Pons (tissue), 1 donor: ENCODE data around the gene LRRK1.
"Not testable (repeated sequence)": the region's sequence is repeated elsewhere in the genome, so short reads cannot be mapped to it uniquely, and the experiment has no call there.

Experiments
- DNase-seq: peaks from one replicate; pipeline ENCODE4 v3.0.0-alpha.2; 2016; ENCODE audit warnings: low spot score

LRRK1 gene

DNA sequence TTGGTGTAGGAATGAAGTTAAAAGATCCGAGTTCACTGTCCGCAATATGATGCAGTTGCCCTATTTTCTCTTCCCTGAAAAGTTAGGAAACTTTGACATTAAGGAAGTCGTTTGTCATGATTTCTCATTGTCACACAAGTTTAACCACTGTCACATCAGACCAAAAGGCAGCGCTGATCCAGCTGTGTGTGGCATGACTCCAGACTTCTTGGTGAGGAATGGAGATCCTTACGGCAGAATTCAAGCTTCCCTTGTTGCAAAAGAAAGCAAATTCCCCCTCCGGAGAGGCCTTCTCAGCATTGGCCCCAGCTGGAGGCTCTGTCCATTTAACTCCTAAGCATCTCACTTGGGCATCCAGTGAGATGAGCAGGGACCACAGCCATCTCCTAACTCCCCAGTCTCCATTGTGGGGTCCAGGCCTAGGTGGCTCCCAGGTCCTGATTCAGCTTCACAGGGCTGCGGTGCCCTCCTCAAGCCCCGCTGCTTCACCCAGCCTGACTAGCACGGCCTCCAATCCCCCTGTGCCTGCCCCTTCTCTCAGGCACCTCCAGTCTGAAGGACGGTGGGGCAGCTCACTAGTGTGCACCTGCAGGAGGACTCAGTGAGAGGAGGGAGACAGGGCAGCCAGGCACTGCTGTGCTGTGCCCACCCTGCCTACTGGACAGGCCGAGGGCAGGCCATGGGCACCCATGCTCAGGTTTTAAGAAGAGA is 173.2 kb downstream of the LRRK1 start:
- DNase-seq, result no peak

DNA sequence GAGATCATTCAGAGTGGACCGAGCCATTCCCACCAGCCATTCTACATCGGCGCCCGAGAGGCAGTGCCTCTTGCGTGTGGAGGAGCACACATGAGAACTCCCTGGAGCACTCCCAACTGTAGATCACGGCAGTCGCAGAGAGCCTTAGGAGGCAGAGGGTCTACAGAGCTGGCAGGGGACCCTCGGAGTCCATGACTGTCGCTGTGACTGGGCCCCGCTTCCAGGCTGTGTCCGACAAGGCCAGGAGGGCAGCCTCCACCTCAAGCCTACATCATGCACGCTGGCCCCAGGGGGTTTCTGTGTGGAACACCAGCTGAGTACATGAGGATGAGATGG is 173.7 kb downstream of the LRRK1 start:
- no peak for DNase-seq

GRCh38 chr15:101093958-101094357 is 174.8 kb downstream of the LRRK1 start:
- no peak for DNase-seq

DNA sequence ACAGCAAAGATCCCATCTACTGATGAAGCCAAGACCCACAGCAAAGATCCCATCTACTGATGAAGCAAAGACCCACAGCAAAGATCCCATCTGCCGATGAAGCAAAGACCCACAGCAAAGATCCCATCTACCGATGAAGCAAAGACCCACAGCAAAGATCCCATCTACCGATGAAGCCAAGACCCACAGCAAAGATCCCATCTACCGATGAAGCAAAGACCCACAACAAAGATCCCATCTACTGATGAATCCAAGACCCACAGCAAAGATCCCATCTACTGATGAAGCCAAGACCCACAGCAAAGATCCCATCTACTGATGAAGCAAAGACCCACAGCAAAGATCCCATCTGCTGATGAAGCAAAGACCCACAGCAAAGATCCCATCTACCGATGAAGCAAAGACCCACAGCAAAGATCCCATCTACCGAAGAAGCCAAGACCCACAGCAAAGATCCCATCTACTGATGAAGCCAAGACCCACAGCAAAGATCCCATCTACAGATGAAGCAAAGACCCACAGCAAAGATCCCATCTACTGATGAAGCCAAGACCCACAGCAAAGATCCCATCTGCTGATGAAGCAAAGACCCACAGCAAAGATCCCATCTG is 176.7 kb downstream of the LRRK1 start:
- DNase-seq, result not testable (repeated sequence)

- no peak for DNase-seq
Measured at GRCh38 chr15:101097111-101097510, 178.0 kb downstream of the LRRK1 start.

DNA sequence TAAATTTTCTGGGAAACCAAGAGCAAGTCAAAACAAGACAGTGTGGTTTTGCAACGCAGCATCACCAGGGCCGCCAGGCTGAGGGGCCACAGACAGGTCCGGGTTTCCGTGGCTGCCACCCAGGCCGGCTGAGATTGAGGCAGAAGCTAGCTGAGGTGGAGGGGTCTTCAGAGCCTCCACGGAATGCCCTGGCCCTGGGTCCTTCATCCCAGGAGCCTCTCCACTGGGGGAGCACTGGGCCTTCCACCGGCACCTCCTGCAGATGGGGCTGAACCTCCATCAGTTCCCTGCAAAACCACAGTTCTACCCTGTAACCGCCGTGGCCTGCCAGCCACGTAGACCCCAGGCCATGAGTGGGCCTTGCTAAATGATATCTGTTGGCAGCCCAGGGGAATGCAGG is 180.0 kb downstream of the LRRK1 start:
- DNase-seq, result no peak

DNA sequence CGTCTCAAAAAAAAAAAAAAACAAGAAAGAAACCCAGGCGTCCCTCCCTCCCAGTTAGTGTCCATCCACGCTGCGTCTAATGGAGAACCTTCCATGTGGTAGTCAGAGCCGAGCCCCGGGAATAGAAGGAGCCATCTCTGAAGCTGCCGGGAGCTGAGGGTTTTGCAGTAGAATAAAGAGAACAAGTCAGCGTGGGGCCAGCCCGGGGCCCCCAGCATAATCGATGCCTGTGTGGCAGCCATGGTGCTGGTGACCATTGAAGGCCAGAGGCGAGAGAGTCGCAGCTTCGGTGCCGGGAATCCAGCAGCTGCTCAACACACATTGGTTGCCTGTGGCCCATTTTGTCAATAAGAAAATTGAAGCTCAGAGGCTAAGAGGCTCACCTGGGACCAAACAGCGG is 181.0 kb downstream of the LRRK1 start:
- DNase-seq, result no peak

DNA sequence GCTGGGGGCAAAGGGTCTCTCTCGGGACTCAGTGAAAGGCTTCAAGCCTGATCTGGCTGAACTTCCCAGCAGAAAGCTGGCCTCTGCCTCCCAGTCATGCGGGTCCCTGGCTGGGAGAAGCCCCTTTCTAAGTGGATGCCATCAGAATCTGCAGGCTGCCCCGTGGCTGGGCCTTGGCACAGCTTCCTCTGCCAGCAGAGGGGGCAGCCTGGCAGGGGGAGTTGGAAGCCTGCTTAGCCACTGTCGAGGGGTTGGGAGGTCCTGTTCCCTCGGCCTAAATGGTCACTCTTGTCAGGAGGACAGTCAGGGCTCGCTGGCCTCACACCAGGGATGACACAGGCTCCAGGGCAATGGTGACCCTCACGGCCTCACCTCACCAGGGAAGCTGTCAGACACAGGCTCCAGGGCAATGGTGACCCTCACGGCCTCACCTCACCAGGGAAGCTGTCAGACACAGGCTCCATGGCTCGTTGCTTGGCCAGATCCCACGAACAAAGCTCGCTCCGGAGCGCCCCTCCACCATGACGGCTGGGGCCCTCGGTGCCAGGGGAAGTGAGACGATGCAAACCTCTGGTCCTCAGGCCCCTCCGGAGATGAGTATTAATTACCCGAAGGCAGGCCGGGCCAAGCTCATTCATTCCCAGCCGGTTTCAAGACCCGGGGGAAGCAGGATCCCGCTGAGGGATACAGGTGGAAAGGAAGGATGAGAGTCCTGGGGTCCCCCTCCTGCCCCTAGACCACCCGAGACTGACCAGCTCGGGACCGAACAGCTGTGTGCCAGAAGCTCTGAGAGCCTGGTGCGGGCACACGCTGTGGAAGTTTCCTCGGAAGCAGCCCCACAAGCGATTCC is 181.7 kb downstream of the LRRK1 start:
- no peak for DNase-seq

DNA sequence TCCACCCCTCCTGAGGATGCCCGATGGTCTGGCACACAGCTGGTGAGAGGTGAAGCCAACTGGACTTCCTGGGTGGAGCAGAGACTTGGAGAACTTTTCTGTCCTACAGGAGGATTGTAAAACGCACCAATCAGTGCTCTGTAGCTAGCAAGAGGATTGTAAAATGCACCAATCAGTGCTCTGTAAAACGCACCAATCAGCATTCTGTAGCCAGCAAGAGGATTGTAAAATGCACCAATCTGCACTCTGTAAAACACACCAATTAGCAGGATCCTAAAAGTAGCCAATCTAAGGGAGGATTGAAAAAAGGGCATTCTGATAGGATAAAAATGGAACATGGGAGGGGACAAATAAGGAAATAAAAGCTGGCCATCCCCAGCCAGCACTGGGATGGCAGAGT is 182.5 kb downstream of the LRRK1 start:
- no peak for DNase-seq

DNA sequence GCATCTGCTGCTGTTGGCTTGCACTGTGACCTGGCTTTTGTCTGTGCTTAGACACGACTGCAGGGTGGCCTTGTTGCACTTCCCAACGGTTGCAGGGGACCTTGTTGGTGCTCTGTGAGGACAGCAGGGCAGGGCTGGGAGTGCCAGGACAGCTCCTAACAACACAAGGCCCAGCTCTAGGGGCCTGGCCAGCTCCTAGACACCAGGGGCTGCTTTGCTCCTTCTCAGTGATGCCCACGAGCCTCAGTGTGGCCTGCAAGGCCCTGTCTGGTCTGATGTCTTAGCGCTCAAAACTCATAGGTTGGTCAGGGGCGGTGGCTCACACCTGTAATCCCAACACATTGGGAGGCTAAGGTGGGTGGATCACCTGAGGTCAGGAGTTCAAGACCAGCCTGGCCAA is 183.6 kb downstream of the LRRK1 start:
- DNase-seq, result no peak

DNA sequence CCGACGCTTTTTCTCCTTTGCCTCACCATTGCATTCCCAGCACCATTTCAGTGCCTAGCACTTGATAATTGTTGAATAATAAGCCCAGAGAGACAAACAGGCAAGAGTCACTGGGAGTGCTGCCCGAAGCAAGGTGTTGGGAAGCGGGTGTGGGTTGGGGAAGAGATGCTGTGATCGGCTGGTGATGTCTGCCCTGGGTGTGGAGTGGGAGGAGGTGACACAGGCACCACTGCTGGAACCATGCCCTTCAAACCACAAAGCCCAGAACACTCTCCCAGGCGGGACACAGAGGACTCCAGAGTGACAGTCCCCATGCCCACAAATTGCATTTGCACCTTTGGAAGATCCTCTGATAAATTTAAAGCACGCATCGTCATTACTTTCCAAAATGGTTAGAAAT is 184.4 kb downstream of the LRRK1 start:
- no peak for DNase-seq

GRCh38 chr15:101104141-101104540 is 185.0 kb downstream of the LRRK1 start:
- no peak for DNase-seq

- DNase-seq, result no peak
Measured at GRCh38 chr15:101105059-101105891, 186.1 kb downstream of the LRRK1 start.

GRCh38 chr15:101107101-101107500 is 187.9 kb downstream of the LRRK1 start:
- no peak for DNase-seq

DNA sequence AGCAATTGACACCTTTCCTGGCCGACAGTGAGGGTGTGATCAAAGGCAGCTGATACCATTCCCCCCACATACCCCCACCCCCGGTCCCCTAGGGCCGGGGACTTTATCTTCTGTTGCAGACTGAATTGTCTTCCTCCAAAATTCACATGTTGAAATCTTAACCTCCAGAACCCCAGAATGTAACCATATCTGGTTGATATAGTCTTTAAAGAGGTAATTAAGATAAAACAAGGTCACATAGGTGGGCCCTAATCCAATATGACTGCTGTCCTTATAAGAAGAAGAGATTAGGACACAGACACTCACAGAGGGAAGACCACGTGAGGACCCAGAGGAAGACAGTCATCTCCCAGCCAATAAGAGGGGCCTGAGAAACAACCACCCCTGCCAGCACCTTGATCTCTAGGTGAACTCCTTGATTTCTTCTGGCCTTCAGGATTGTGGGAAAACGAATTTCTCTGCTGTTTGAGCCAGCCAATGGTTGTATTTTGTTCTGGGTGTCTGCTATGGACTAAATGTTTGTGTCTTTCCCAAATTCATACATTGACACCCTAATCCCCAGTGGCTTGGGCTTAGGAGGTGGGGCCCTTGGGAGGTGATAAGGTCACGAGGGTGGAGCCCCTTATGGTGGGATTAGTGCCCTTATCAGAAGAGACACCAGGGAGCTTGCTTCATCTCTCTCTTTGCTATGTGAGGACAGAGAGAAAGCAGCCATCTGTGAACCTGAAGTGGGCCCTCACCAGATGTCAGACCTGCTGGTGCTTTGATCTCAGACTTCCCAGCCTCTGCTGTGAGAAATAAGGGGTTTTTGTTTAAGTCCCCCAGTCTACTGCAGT is 188.7 kb downstream of the LRRK1 start:
- DNase-seq, result no peak

- DNase-seq, result no peak
Measured at GRCh38 chr15:101108461-101108775, 189.3 kb downstream of the LRRK1 start.

GRCh38 chr15:101108791-101109190 is 189.6 kb downstream of the LRRK1 start:
- DNase-seq, result no peak

DNA sequence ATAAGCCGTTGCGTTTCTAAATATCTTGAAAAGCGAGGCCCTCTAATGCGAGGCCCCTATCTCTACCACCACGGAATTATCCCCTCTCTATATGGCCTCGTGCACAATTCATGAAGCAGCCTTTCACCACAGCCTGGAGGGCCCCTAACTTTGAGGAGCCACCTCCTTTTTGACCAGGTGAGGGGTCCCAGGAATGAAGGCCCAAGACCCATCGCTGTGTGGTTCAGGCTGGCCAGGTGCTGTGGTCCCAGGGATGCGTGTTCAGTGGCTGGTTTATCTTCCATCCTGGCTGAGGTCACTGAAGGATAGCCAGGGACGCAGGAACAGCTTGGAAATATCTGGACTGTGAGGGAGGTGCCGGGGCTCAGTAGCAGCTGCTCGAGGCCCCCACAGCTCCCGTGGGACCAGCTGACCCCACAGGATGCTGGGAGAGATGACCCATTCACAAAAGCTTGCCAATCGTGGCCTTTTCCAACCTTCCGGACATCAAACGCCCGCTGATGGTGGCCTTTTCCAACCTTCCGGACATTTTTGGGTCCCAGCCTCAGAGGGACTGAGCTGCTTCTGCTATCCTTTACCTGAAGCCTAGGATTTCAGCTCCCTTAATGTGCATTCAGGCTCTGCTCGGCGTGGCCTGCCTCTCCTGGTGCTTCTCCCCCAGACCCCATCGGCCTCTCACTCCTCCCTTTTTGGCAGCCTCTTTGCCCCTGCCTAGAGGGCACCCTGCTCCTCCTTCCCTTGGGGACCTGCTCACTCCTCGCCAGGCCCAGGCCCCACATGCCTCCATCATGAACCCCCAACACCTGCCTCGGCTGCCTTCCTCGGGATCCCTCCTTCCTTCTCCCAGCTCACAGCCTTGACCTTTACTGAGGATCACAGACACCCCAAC is 191.8 kb downstream of the LRRK1 start:
- no peak for DNase-seq

DNA sequence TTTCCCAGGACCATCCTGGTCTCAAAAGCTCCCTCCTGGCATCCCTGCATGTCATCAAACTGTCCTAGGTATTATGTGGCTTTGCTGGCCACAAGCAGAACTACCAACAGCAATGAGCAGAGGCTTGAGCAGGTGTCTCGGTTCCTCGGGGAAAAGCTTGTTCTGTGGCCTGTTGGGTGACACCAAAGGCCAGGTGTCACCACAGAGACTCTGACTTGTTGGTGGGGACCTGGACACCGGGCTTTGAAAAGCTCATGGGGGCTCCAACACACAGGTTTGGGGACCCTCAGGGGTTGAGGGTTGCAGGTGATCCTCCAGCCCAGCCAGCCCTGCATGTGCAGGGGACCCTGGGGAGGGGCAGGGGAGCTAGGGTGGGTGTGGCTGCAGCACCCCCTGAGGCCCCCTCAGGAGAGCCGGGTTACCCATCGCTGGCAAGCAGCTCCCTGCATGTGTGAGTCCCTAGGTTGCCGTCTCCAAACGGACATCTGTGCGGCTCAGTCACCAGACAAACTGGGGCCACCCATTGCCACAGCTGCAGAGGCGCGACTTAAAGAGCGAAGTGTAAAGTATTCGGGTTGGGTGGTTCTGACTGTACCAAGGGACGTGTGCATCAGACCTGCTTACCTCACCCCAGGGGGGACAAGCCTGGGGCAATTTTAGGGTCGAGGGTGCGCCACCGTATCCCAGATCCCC is 192.6 kb downstream of the LRRK1 start:
- no peak for DNase-seq
